Measurements from ENCODE around the gene GPS2.

DNA sequence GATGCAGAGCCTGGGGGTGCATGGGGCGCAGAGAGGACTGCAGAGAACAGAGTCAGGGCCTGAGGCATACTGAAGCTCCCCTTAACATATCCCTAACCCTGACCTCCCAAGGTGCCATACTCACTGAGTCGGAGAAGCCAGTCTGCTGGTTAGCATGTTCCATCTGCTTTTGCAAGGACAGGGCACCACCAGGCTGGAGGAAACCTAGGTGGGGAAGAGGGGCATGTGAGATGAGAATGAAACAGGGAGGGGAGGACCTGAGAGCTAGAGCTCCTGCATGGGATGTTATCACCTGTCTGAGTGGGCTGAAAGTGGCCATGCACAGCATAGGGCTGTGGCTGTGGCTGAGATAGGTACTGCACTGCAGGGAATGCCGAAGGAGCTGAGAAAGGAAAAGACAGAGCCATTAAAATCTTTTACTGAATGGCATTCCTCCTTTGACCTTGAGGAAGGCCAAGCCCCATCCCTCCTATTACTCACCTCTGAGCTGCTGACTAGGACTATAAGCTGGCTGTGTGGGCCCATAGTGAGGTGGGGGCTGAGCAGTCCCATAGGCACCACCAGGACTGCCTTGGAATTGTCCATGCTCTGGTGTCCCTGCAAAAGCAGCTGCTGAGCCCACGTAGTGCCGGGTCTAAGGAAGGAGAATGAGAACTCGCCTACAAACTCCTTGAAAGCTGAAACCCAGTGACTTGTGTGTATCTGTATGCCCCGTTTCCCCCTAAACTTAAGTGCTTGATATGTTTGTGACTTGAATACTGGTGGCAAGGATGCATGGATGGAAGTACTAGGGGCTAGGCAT lies 1.9 kb downstream of the GPS2 start:
- TF ChIP-seq, protein P1, sequence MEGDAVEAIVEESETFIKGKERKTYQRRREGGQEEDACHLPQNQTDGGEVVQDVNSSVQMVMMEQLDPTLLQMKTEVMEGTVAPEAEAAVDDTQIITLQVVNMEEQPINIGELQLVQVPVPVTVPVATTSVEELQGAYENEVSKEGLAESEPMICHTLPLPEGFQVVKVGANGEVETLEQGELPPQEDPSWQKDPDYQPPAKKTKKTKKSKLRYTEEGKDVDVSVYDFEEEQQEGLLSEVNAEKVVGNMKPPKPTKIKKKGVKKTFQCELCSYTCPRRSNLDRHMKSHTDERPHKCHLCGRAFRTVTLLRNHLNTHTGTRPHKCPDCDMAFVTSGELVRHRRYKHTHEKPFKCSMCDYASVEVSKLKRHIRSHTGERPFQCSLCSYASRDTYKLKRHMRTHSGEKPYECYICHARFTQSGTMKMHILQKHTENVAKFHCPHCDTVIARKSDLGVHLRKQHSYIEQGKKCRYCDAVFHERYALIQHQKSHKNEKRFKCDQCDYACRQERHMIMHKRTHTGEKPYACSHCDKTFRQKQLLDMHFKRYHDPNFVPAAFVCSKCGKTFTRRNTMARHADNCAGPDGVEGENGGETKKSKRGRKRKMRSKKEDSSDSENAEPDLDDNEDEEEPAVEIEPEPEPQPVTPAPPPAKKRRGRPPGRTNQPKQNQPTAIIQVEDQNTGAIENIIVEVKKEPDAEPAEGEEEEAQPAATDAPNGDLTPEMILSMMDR (IDR thresholded peaks at IDR 0.05) = no peak
- no peak for TF ChIP-seq POLR2A (IDR thresholded peaks at IDR 0.05)

Data from uterus (tissue), 2 donors.